ENCODE data around the gene AHR. TPM values are rescaled to one million over a fixed set of nuclear protein-coding genes. Genes with fewer than 3 reads are reported as not detected.
A peak's percentile ranks its signal among the peaks of the same experiment; 100 is the strongest.

The AHR gene
- total and polyA plus RNA-seq, 4 experiments from 2014 or later: 5.3 to 38.8 (median 27.3) TPM

DNA sequence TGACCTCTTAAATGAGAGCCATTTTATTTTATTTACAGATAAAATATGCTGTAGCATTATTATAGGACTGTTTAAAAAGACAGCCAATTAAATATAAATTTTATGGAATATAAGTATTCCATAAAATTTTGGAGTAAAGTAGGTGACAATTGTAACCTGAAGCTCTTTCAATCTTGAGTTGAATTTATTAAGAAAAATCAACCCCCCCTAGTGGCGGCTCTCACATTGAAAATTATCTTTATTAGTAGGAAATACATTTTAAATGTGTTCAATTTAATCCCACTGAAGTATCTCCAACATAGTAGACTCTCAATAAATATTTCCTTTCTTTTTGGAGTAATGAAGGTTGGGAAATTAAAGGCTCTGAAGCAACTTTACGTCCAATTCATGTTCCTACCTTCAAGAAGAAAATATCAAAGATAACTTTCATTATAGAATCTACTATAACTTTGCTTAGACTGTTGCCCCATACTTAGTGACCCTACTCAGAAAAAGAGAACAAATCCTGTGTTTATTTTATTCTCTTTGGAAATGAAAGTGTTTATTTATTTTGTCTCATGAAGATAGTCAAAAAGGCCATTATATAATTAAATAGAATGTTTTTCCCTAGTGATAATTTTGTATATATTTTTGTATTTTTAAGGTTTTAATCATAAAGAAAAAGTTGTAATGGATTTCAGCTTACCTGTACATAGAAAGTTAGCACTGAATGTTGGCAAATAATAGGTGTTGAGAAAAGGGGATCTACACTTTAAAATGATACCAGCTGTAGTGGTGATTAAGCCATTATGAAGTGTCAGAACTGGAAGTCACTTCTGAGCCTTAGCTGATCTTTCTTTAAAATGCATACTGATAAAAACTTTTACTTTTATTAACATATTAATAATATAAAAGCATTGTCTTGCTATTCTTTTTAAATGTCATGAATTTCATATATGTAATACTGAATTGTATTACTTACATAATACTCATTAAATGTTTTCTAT, 3.3 kb downstream of the AHR start:
- H3K4me3 ChIP-seq (ENCODE audit: low read length in 2 of 2): no peak overlapping the region
- CTCF ChIA-PET (ENCODE audit: partially characterized antibody): interaction anchor here (0.5 to 3.1 kb wide), 28 partner anchors 9 to 380 kb away, joined by 3 to 23 read pairs (median 3); no protein-coding TSS in a partner anchor

GRCh38 chr7:17302575-17303142, 4.2 kb downstream of the AHR start:
- CTCF ChIA-PET (ENCODE audit: partially characterized antibody): interaction anchor here (0.5 to 3.1 kb wide), 22 partner anchors 22 to 379 kb away, joined by 3 to 23 read pairs (median 4); no protein-coding TSS in a partner anchor

More for the DNA sequence above, 3.3 kb downstream of the AHR start:
- Histone ChIP-seq H3K27me3 (ENCODE audit: insufficient read depth, low read length) (no peaks in the 10 kb centered on the region), H3K27ac (ENCODE audit: low read depth, low read length) (no peak overlapping the region), H3K9me3 (ENCODE audit: control insufficient read depth in 1 of 2, low read length in 2 of 2) (no peaks in the 10 kb centered on the region), H3K36me3 (ENCODE audit: insufficient read depth, low read length) (no peaks in the 10 kb centered on the region), H3K4me1 (ENCODE audit: insufficient read depth, low read length) (peaks cover 78% of the 10 kb centered on the region)
- Mint-ChIP-seq H3K27me3 (no peaks in the 10 kb centered on the region), H3K9me3 (peaks cover 0 to 3% (median 0%) of the 10 kb centered on the region in 8 donors), H3K4me3 (peak overlapping the region in 5 of 8 donors; percentile 11 to 47 (median 27)), H3K27ac (peak overlapping the region in 3 of 7 donors; percentile 28 to 73 (median 53)), H3K4me1 (peaks cover 27 to 45% (median 38%) of the 10 kb centered on the region in 4 donors), H3K36me3 (peaks cover 0 to 11% of the 10 kb centered on the region in 2 donors)
- POLR2A ChIA-PET (ENCODE audit: partially characterized antibody): interaction anchor here (0.6 to 1.4 kb wide), 12 partner anchors 9 to 319 kb away, joined by 3 to 6 read pairs (median 3); no protein-coding TSS in a partner anchor
- peak in 4 of 5 donors; percentile 45 to 50 (median 48) for DNase-seq
- intact Hi-C loops (cut with micrococcal nuclease): loop anchor here (1.0 to 5.0 kb wide), 4 partner anchors 238 to 346 kb away; no protein-coding TSS in a partner anchor

DNA sequence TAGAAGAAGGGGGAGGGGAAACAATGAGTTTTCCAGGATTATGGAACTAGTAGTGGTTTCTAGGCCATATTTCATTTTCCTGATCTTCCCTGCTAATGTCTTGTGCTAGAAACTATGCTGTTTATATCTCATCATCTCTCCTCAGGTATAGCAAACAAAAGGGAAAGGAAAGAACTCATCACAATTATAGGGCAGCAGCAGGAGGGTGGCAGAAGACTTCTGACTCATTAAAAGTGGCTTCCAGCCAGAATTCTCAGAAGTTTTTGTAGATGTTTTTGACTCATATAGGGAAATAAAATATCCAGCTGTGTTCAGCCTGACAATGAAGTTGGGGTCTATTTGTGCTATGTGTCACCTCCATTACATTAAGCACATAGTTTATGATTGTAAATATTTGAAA, 6.5 kb downstream of the AHR start:
- ChIA-PET CTCF (ENCODE audit: partially characterized antibody) (interaction anchor here (0.7 to 2.9 kb wide), 8 partner anchors 9 to 322 kb away, joined by 3 to 14 read pairs (median 3); no protein-coding TSS in a partner anchor), POLR2A (ENCODE audit: partially characterized antibody) (interaction anchor here (0.7 to 1.0 kb wide), 4 partner anchors 17 to 658 kb away, joined by 3 to 5 read pairs (median 3); no protein-coding TSS in a partner anchor)
- intact Hi-C loops (cut with micrococcal nuclease): loop anchor here (5.0 kb wide), 1 partner anchor 342 kb away; no protein-coding TSS in a partner anchor
- Histone ChIP-seq H3K36me3 (ENCODE audit: insufficient read depth, low read length) (no peaks in the 10 kb centered on the region), H3K27ac (ENCODE audit: low read depth, low read length) (peak overlapping the region; percentile 37), H3K4me3 (ENCODE audit: low read length in 2 of 2) (peak overlapping the region in 1 of 2 donors; percentile 17), H3K4me1 (ENCODE audit: insufficient read depth, low read length) (peaks cover 91% of the 10 kb centered on the region), H3K9me3 (ENCODE audit: control insufficient read depth in 1 of 2, low read length in 2 of 2) (no peaks in the 10 kb centered on the region), H3K27me3 (ENCODE audit: insufficient read depth, low read length) (no peaks in the 10 kb centered on the region)
- no peaks in the 10 kb centered on the region for H3K27me3 Mint-ChIP-seq
- H3K27ac Mint-ChIP-seq: peak overlapping the region; percentile 5 to 89 (median 77)
- H3K36me3 Mint-ChIP-seq: peaks cover 0 to 6% of the 10 kb centered on the region in 2 donors
- peak; percentile 24 to 68 (median 44) for DNase-seq
- peaks cover 9 to 36% (median 21%) of the 10 kb centered on the region in 4 donors for H3K4me1 Mint-ChIP-seq
- H3K4me3 Mint-ChIP-seq: peak overlapping the region; percentile 21 to 79 (median 66)
- no peaks in the 10 kb centered on the region for H3K9me3 Mint-ChIP-seq

More at GRCh38 chr7:17302575-17303142, 4.2 kb downstream of the AHR start:
- H3K27ac Mint-ChIP-seq: peak overlapping the region in 6 of 7 donors; percentile 54 to 81 (median 68)
- H3K9me3 Mint-ChIP-seq: peaks cover 0 to 3% (median 0%) of the 10 kb centered on the region in 8 donors
- intact Hi-C loops (cut with micrococcal nuclease): loop anchor here (5.0 kb wide), 1 partner anchor 345 kb away; no protein-coding TSS in a partner anchor
- Histone ChIP-seq H3K36me3 (ENCODE audit: insufficient read depth, low read length) (no peaks in the 10 kb centered on the region), H3K4me1 (ENCODE audit: insufficient read depth, low read length) (peaks cover 78% of the 10 kb centered on the region), H3K27ac (ENCODE audit: low read depth, low read length) (peak overlapping the region; percentile 27), H3K27me3 (ENCODE audit: insufficient read depth, low read length) (no peaks in the 10 kb centered on the region), H3K9me3 (ENCODE audit: control insufficient read depth in 1 of 2, low read length in 2 of 2) (no peaks in the 10 kb centered on the region), H3K4me3 (ENCODE audit: low read length in 2 of 2) (peak overlapping the region in 1 of 2 donors; percentile 6)
- POLR2A ChIA-PET (ENCODE audit: partially characterized antibody): interaction anchor here (0.6 to 1.4 kb wide), 8 partner anchors 10 to 988 kb away, joined by 3 to 6 read pairs (median 3); no protein-coding TSS in a partner anchor
- H3K4me3 Mint-ChIP-seq: peak overlapping the region; percentile 64 to 78 (median 71)
- H3K4me1 Mint-ChIP-seq: peaks cover 19 to 38% (median 30%) of the 10 kb centered on the region in 4 donors
- no peaks in the 10 kb centered on the region for H3K27me3 Mint-ChIP-seq
- H3K36me3 Mint-ChIP-seq: peaks cover 0 to 11% of the 10 kb centered on the region in 2 donors
- peak in 4 of 5 donors; percentile 31 to 55 (median 40) for DNase-seq

GRCh38 chr7:17305387-17306171, 7.1 kb downstream of the AHR start:
- POLR2A ChIA-PET (ENCODE audit: partially characterized antibody): interaction anchor here (0.7 to 4.0 kb wide), 5 partner anchors 7 to 658 kb away, joined by 3 to 24 read pairs (median 3); partner anchors contain the start of gene AHR
- Histone ChIP-seq H3K9me3 (ENCODE audit: control insufficient read depth in 1 of 2, low read length in 2 of 2) (no peaks in the 10 kb centered on the region), H3K27me3 (ENCODE audit: insufficient read depth, low read length) (no peaks in the 10 kb centered on the region), H3K36me3 (ENCODE audit: insufficient read depth, low read length) (no peaks in the 10 kb centered on the region), H3K27ac (ENCODE audit: low read depth, low read length) (peak overlapping the region; percentile 37), H3K4me3 (ENCODE audit: low read length in 2 of 2) (peak overlapping the region in 1 of 2 donors; percentile 17), H3K4me1 (ENCODE audit: insufficient read depth, low read length) (peaks cover 84% of the 10 kb centered on the region)
- Mint-ChIP-seq H3K4me3 (peak overlapping the region; percentile 21 to 79 (median 66)), H3K9me3 (no peaks in the 10 kb centered on the region), H3K4me1 (peaks cover 5 to 31% (median 17%) of the 10 kb centered on the region in 4 donors), H3K27me3 (no peaks in the 10 kb centered on the region), H3K27ac (peak overlapping the region; percentile 5 to 89 (median 77)), H3K36me3 (peaks cover 0 to 5% of the 10 kb centered on the region in 2 donors)
- CTCF ChIA-PET (ENCODE audit: partially characterized antibody): interaction anchor here (0.5 to 2.9 kb wide), 8 partner anchors 10 to 686 kb away, joined by 3 to 14 read pairs (median 3); no protein-coding TSS in a partner anchor
- intact Hi-C loops (cut with micrococcal nuclease): no loop called here
- DNase-seq: no peak

- no peak for DNase-seq
- Mint-ChIP-seq H3K9me3 (no peaks in the 10 kb centered on the region), H3K27me3 (no peaks in the 10 kb centered on the region), H3K4me1 (peaks cover 5 to 32% (median 19%) of the 10 kb centered on the region in 4 donors), H3K27ac (no peak overlapping the region), H3K36me3 (peaks cover 4 to 18% of the 10 kb centered on the region in 2 donors), H3K4me3 (no peak overlapping the region)
- POLR2A ChIA-PET (ENCODE audit: partially characterized antibody): interaction anchor here (4.0 kb wide), 1 partner anchor 8 kb away, joined by 24 read pairs; the partner anchor contains the start of gene AHR
- H3K27me3 ChIP-seq (ENCODE audit: insufficient read depth, low read length): no peaks in the 10 kb centered on the region
- peaks cover 5% of the 10 kb centered on the region for H3K36me3 ChIP-seq (ENCODE audit: insufficient read depth, low read length)
- H3K27ac ChIP-seq (ENCODE audit: low read depth, low read length): no peak overlapping the region
- no peak overlapping the region for H3K4me3 ChIP-seq (ENCODE audit: low read length in 2 of 2)
- CTCF ChIA-PET (ENCODE audit: partially characterized antibody): interaction anchor here (0.8 to 2.5 kb wide), 5 partner anchors 9 to 325 kb away, joined by 3 to 11 read pairs (median 3); partner anchors contain the start of gene AHR
- intact Hi-C loops (cut with micrococcal nuclease): no loop called here
- H3K9me3 ChIP-seq (ENCODE audit: control insufficient read depth in 1 of 2, low read length in 2 of 2): no peaks in the 10 kb centered on the region
- peaks cover 70% of the 10 kb centered on the region for H3K4me1 ChIP-seq (ENCODE audit: insufficient read depth, low read length)
Observed at GRCh38 chr7:17307000-17307399, 8.5 kb downstream of the AHR start.

GRCh38 chr7:17307558-17307957, 9.1 kb downstream of the AHR start:
- CTCF ChIA-PET (ENCODE audit: partially characterized antibody): interaction anchor here (0.8 to 2.5 kb wide), 6 partner anchors 10 to 326 kb away, joined by 3 to 11 read pairs (median 3); partner anchors contain the start of gene AHR
- Histone ChIP-seq H3K4me1 (ENCODE audit: insufficient read depth, low read length) (peaks cover 68% of the 10 kb centered on the region), H3K27ac (ENCODE audit: low read depth, low read length) (no peak overlapping the region), H3K27me3 (ENCODE audit: insufficient read depth, low read length) (no peaks in the 10 kb centered on the region), H3K36me3 (ENCODE audit: insufficient read depth, low read length) (peaks cover 5% of the 10 kb centered on the region), H3K4me3 (ENCODE audit: low read length in 2 of 2) (no peak overlapping the region), H3K9me3 (ENCODE audit: control insufficient read depth in 1 of 2, low read length in 2 of 2) (no peaks in the 10 kb centered on the region)
- Mint-ChIP-seq H3K27me3 (no peaks in the 10 kb centered on the region), H3K4me1 (peaks cover 5 to 30% (median 19%) of the 10 kb centered on the region in 4 donors), H3K9me3 (no peaks in the 10 kb centered on the region), H3K36me3 (peaks cover 4 to 22% of the 10 kb centered on the region in 2 donors), H3K27ac (no peak overlapping the region), H3K4me3 (no peak overlapping the region)
- DNase-seq: no peak
- POLR2A ChIA-PET (ENCODE audit: partially characterized antibody): interaction anchor here (0.6 to 4.0 kb wide), 2 partner anchors 9 to 852 kb away, joined by 3 to 24 read pairs; partner anchors contain the start of gene AHR
- intact Hi-C loops (cut with micrococcal nuclease): no loop called here

Data from CD4-positive, alpha-beta memory T cell (primary cell).